Right lobe of liver (tissue), 4 donors: ENCODE measurements around the gene CCM2L.

Experiments
- POLR2A ChIP-seq: fragments of 450-650 bp; IDR thresholded peaks from one replicate; pipeline ENCODE4 v1.6.1; 2017; ENCODE audit warnings: antibody characterized with exemption, mild to moderate bottlenecking
- TF ChIP-seq, protein P1 (sequence below), 4 donors: fragments of 200-600 bp in 3 of 4; fragments of 450-650 bp in 1 of 4; IDR thresholded peaks; one replicate each; pipeline versions ENCODE4 v1.5.1 to v1.8.0; 2016 to 2022; ENCODE audit warnings: antibody characterized with exemption in 4 of 4, mild to moderate bottlenecking in 2 of 4
- donor health status: DM: no; HTN: no; CAD: no.
- donor health status: DM: no; HTN: no; CAD: no.
- donor health status: DM: no; HTN: yes; CAD: no.

DNA sequence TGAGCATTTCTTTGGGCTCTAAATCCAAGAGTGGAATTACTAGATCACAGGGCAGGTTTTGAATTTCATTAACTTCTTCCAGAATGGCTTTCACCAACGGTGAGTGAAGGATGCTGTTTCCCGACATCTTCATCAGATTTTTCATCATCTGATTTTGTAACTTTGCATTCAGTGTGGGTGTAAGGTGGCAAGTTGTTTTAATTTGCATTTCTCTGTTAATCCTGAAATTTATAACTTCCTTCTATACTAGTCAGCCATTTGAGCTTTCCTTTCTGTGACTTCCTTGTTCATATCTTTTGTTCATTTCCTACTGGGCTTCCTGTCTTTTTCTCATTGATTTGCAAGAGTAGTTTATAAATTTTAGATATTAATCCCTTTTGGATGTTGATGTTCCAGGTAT lies 23.1 kb downstream of the CCM2L start:
- TF ChIP-seq, protein P1, sequence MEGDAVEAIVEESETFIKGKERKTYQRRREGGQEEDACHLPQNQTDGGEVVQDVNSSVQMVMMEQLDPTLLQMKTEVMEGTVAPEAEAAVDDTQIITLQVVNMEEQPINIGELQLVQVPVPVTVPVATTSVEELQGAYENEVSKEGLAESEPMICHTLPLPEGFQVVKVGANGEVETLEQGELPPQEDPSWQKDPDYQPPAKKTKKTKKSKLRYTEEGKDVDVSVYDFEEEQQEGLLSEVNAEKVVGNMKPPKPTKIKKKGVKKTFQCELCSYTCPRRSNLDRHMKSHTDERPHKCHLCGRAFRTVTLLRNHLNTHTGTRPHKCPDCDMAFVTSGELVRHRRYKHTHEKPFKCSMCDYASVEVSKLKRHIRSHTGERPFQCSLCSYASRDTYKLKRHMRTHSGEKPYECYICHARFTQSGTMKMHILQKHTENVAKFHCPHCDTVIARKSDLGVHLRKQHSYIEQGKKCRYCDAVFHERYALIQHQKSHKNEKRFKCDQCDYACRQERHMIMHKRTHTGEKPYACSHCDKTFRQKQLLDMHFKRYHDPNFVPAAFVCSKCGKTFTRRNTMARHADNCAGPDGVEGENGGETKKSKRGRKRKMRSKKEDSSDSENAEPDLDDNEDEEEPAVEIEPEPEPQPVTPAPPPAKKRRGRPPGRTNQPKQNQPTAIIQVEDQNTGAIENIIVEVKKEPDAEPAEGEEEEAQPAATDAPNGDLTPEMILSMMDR (IDR thresholded peaks at IDR 0.05): no peak
- no peak for TF ChIP-seq POLR2A
